Breast epithelium (tissue), 4 donors: Measurements from ENCODE around the gene CHRNG. TPM values are rescaled to one million over a fixed set of nuclear protein-coding genes. Genes with fewer than 3 reads are reported as not detected.

ENCODE experiments used
- DNase-seq, 2 donors: peaks; one replicate each; pipeline ENCODE4 v3.0.0-alpha.2; 2019; ENCODE audit warnings: low spot score in 2 of 2
- H3K27ac ChIP-seq, 2 donors: fragments of 200-600 bp; sonication (generic) in 1 of 2; one replicate each; pipeline ENCODE4 v1.5.1; 2016 to 2019; ENCODE audit warnings: mild to moderate bottlenecking in 1 of 2
- H3K27me3 ChIP-seq, 2 donors: fragments of 200-600 bp; sonication (generic) in 1 of 2; one replicate each; pipeline versions ENCODE4 v1.5.1 to v1.6.0; 2017 to 2019; ENCODE audit warnings: control low read depth in 1 of 2, mild to moderate bottlenecking in 1 of 2
- H3K36me3 ChIP-seq: fragments of 200-600 bp; one replicate; pipeline ENCODE4 v1.5.1; 2019
- H3K4me1 ChIP-seq, 2 donors: fragments of 200-600 bp; sonication (generic); one replicate each; pipeline ENCODE4 v1.5.1; 2016 to 2019; ENCODE audit warnings: control low read depth in 1 of 2
- H3K4me3 ChIP-seq, 3 donors: fragments of 200-600 bp; sonication (generic); 1 replicate in 2 of 3; 2 replicates in 1 of 3; pipeline ENCODE4 v1.5.1; 2016 to 2019; ENCODE audit warnings: mild to moderate bottlenecking in 3 of 3, moderate library complexity in 2 of 3
- H3K9me3 ChIP-seq, 2 donors: fragments of 200-600 bp; sonication (generic) in 1 of 2; one replicate each; pipeline ENCODE4 v1.5.1; 2016 to 2019; ENCODE audit warnings: control low read depth in 1 of 2
- CTCF ChIP-seq, 3 donors: fragments of 450-650 bp; IDR thresholded peaks; one replicate each; pipeline ENCODE4 v1.5.1; 2016 to 2017; ENCODE audit warnings: antibody characterized with exemption in 3 of 3, mild to moderate bottlenecking in 3 of 3, moderate library complexity in 3 of 3
- POLR2A ChIP-seq: fragments of 450-650 bp; IDR thresholded peaks from one replicate; pipeline ENCODE4 v1.6.1; 2016; ENCODE audit warnings: antibody characterized with exemption, mild to moderate bottlenecking, moderate library complexity
- POLR2AphosphoS5 ChIP-seq, 3 donors: sonication (generic); formaldehyde crosslinking; IDR thresholded peaks; one replicate each; pipeline ENCODE4 v1.6.1; 2017; ENCODE audit warnings: antibody characterized with exemption in 3 of 3
- intact Hi-C: fragments of 100-400 bp; cut with DNase I; formaldehyde crosslinking; loops from one replicate; pipeline ENCODE4 v1.15.1; 2023; ENCODE audit warnings: low total_unique reads
- total RNA-seq, 3 donors: library from RNA; depleted of rRNA; stranded (reverse); fragments of >200 nt; gene quantifications; one replicate each; pipeline ENCODE4 v1.1.0, GENCODE V29; 2016

Gene CHRNG
- total RNA-seq, 3 donors from 2014 or later, result not detected

GRCh38 chr2:232516551-232516950, 22.9 kb upstream of the CHRNG start:
- Histone ChIP-seq H3K9me3 (no peaks in the 10 kb centered on the region), H3K4me3 (no peak overlapping the region), H3K27ac (no peak overlapping the region), H3K27me3 (peaks cover 0 to 24% of the 10 kb centered on the region in 2 donors), H3K4me1 (no peaks in the 10 kb centered on the region), H3K36me3 (no peaks in the 10 kb centered on the region)
- no peak for DNase-seq
- TF ChIP-seq POLR2AphosphoS5 (IDR thresholded peaks at IDR 0.05), result no peak
- no peak for TF ChIP-seq POLR2A
- TF ChIP-seq CTCF (IDR thresholded peaks at IDR 0.05), result no peak
- intact Hi-C loops, result loop anchor here (10.0 kb wide), 2 partner anchors 612 to 1352 kb away; no protein-coding TSS in a partner anchor

- Histone ChIP-seq H3K27ac (no peak overlapping the region), H3K4me3 (no peak overlapping the region), H3K36me3 (no peaks in the 10 kb centered on the region), H3K9me3 (no peaks in the 10 kb centered on the region), H3K27me3 (peaks cover 4 to 47% of the 10 kb centered on the region in 2 donors), H3K4me1 (no peaks in the 10 kb centered on the region)
- intact Hi-C loops, result loop anchor here (10.0 kb wide), 2 partner anchors 614 to 1354 kb away; no protein-coding TSS in a partner anchor
- TF ChIP-seq CTCF (IDR thresholded peaks at IDR 0.05) (no peak), POLR2AphosphoS5 (IDR thresholded peaks at IDR 0.05) (no peak), POLR2A (no peak)
- DNase-seq, result no peak
Observed at GRCh38 chr2:232518844-232519243, 20.6 kb upstream of the CHRNG start.

GRCh38 chr2:232519581-232520438, 19.7 kb upstream of the CHRNG start, which contains the start of gene PRSS56:
TSS of gene PRSS56 (plus strand) at chr2:232520388. CDS start at chr2:232520599, 211 bp downstream.
- no peaks in the 10 kb centered on the region for H3K36me3 ChIP-seq
- TF ChIP-seq POLR2A, result no peak
- no peak for TF ChIP-seq CTCF (IDR thresholded peaks at IDR 0.05)
- no peak for TF ChIP-seq POLR2AphosphoS5 (IDR thresholded peaks at IDR 0.05)
- H3K4me3 ChIP-seq, result no peak within 1 kb of the TSS
- no peak within 1 kb of the TSS for H3K27ac ChIP-seq
- H3K4me1 ChIP-seq, result no peaks in the 10 kb centered on the region
- peaks cover 4 to 57% of the 10 kb centered on the region in 2 donors for H3K27me3 ChIP-seq
- DNase-seq, result no peak
- intact Hi-C loops, result loop anchor here (10.0 kb wide), 2 partner anchors 615 to 1355 kb away; no protein-coding TSS in a partner anchor
- H3K9me3 ChIP-seq, result no peaks in the 10 kb centered on the region

- Histone ChIP-seq H3K4me1 (no peaks in the 10 kb centered on the region), H3K36me3 (no peaks in the 10 kb centered on the region), H3K27ac (no peak overlapping the region), H3K9me3 (no peaks in the 10 kb centered on the region), H3K27me3 (peaks cover 8 to 63% of the 10 kb centered on the region in 2 donors), H3K4me3 (no peak overlapping the region)
- DNase-seq, result no peak
- TF ChIP-seq POLR2AphosphoS5 (IDR thresholded peaks at IDR 0.05) (no peak), POLR2A (no peak), CTCF (IDR thresholded peaks at IDR 0.05) (no peak)
- intact Hi-C loops, result no loop called here
Observed at GRCh38 chr2:232520489-232520888, 19.0 kb upstream of the CHRNG start.

GRCh38 chr2:232521098-232521497, 18.4 kb upstream of the CHRNG start:
- H3K36me3 ChIP-seq, result no peaks in the 10 kb centered on the region
- TF ChIP-seq POLR2AphosphoS5 (IDR thresholded peaks at IDR 0.05) (no peak), CTCF (IDR thresholded peaks at IDR 0.05) (no peak), POLR2A (no peak)
- H3K27ac ChIP-seq, result no peak overlapping the region
- no peaks in the 10 kb centered on the region for H3K9me3 ChIP-seq
- no peak for DNase-seq
- peaks cover 11 to 67% of the 10 kb centered on the region in 2 donors for H3K27me3 ChIP-seq
- H3K4me3 ChIP-seq, result no peak overlapping the region
- intact Hi-C loops, result no loop called here
- H3K4me1 ChIP-seq, result peaks cover 0 to 3% of the 10 kb centered on the region in 2 donors
